Astrocyte (in vitro differentiated cells and primary cell): Measurements from ENCODE around the gene CACNA1B.

Experiments used
- EZH2 ChIP-seq: IDR thresholded peaks from 2 replicates; pipeline ENCODE4 v1.6.1; 2012; ENCODE audit warnings: mild to moderate bottlenecking, low read length, inconsistent platforms; ENCODE audit not compliant: insufficient read depth
- TF ChIP-seq, protein P1 (sequence below): IDR thresholded peaks from 2 replicates; pipeline ENCODE4 v1.5.1; 2011; ENCODE audit warnings: low read depth, mild to moderate bottlenecking, inconsistent platforms, low read length, moderate library complexity; ENCODE audit not compliant: insufficient read depth

GRCh38 chr9:138122201-138122600, 244.6 kb downstream of the CACNA1B start:
- TF ChIP-seq, protein P1, sequence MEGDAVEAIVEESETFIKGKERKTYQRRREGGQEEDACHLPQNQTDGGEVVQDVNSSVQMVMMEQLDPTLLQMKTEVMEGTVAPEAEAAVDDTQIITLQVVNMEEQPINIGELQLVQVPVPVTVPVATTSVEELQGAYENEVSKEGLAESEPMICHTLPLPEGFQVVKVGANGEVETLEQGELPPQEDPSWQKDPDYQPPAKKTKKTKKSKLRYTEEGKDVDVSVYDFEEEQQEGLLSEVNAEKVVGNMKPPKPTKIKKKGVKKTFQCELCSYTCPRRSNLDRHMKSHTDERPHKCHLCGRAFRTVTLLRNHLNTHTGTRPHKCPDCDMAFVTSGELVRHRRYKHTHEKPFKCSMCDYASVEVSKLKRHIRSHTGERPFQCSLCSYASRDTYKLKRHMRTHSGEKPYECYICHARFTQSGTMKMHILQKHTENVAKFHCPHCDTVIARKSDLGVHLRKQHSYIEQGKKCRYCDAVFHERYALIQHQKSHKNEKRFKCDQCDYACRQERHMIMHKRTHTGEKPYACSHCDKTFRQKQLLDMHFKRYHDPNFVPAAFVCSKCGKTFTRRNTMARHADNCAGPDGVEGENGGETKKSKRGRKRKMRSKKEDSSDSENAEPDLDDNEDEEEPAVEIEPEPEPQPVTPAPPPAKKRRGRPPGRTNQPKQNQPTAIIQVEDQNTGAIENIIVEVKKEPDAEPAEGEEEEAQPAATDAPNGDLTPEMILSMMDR, result no peak
- no peak for TF ChIP-seq EZH2
